ENCODE results near the gene NCK2.

- TF ChIP-seq, protein P1, sequence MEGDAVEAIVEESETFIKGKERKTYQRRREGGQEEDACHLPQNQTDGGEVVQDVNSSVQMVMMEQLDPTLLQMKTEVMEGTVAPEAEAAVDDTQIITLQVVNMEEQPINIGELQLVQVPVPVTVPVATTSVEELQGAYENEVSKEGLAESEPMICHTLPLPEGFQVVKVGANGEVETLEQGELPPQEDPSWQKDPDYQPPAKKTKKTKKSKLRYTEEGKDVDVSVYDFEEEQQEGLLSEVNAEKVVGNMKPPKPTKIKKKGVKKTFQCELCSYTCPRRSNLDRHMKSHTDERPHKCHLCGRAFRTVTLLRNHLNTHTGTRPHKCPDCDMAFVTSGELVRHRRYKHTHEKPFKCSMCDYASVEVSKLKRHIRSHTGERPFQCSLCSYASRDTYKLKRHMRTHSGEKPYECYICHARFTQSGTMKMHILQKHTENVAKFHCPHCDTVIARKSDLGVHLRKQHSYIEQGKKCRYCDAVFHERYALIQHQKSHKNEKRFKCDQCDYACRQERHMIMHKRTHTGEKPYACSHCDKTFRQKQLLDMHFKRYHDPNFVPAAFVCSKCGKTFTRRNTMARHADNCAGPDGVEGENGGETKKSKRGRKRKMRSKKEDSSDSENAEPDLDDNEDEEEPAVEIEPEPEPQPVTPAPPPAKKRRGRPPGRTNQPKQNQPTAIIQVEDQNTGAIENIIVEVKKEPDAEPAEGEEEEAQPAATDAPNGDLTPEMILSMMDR (IDR thresholded peaks at IDR 0.05) = no peak
- TF ChIP-seq POLR2A (IDR thresholded peaks at IDR 0.05) = no peak
Measured at GRCh38 chr2:105733875-105734274, 10.8 kb upstream of the NCK2 start.

Measured in thyroid gland (tissue), 4 donors.